ENCODE data around the gene CTDSPL.

DNA sequence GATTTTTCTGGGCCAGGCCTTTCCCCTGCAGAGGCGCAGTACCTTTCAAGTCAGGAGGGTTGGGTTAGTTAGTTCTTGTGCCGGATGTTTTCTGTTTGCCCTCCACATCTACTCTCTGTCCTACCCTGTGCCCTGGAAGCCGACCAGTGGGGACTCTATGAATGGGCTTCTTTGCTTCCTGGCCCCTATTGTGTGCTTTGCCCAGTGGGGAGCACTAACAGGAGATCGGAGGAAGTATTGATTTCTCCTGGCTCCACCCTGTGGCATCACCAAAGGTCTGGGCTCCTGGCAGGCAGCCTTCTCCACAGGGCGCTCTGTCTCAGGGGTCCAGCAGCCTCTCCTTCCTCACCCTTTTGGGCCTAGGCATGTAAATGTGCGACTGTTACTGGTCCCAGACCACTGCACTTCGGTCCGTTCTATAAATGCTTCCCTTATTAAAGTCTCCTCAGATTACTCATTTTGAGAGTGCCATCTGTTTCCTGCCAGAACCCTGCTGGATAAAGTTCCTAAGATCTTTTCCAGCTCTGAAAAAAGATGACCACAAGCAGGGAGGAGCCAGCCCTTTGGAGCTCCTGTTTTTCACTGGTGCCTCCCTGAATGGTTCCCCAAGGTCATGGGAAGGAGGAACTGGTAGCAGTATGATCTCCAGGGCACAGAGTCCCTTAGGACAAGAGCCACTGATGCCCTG lies 44.5 kb downstream of the CTDSPL start:
- TF ChIP-seq POLR2AphosphoS5 (IDR thresholded peaks at IDR 0.05) (no peak), POLR2A (IDR thresholded peaks at IDR 0.05) (no peak)

All from prostate gland (tissue), 1 donor.